ENCODE data around the gene CHODL.

Gene CHODL

GRCh38 chr21:18252256-18252655, 7.6 kb downstream of the CHODL start:
- no peak overlapping the region for H3K4me3 ChIP-seq (ENCODE audit: low read length)
- H3K36me3 ChIP-seq (ENCODE audit: insufficient read depth, low read length): no peaks in the 10 kb centered on the region
- no peaks in the 10 kb centered on the region for H3K9me3 ChIP-seq (replicated peaks; ENCODE audit: low read length)
- no peaks in the 10 kb centered on the region for H3K27me3 ChIP-seq (ENCODE audit: control insufficient read depth, insufficient read depth, low read length)
- no peak overlapping the region for H3K9ac ChIP-seq (ENCODE audit: low read depth, low read length)
- no peak overlapping the region for H3K4me2 ChIP-seq (ENCODE audit: low read length)
- peaks cover 6% of the 10 kb centered on the region for H3K4me1 ChIP-seq (ENCODE audit: control insufficient read depth, insufficient read depth, low read length)

- H3K4me2 ChIP-seq (ENCODE audit: low read length): peak overlapping the region; percentile 29
- H3K9ac ChIP-seq (ENCODE audit: low read depth, low read length): no peak overlapping the region
- H3K4me3 ChIP-seq (ENCODE audit: low read length): no peak overlapping the region
- H3K36me3 ChIP-seq (ENCODE audit: insufficient read depth, low read length): no peaks in the 10 kb centered on the region
- H3K9me3 ChIP-seq (replicated peaks; ENCODE audit: low read length): no peaks in the 10 kb centered on the region
- peaks cover 6% of the 10 kb centered on the region for H3K4me1 ChIP-seq (ENCODE audit: control insufficient read depth, insufficient read depth, low read length)
- H3K27me3 ChIP-seq (ENCODE audit: control insufficient read depth, insufficient read depth, low read length): no peaks in the 10 kb centered on the region
Observed at GRCh38 chr21:18252680-18253079, 8.0 kb downstream of the CHODL start.

DNA sequence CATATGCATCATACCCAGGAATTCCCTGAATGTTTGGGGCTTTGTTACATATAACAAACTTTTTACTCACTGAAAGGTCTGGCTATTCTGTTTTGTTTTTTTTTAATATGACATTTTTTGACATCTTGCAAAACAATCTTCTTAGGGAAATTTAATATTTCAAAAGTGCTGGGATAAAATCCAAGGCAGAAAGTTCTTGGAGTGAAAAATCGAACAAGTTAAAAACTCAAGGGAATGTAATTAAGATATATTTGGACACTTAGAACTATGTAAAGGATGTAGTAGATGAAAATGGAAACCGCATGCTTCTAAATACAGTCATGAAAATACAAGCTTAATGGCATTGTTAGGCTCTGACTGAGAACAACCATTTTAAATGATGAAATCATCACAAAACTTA, 8.6 kb downstream of the CHODL start:
- Histone ChIP-seq H3K36me3 (ENCODE audit: insufficient read depth, low read length) (no peaks in the 10 kb centered on the region), H3K4me2 (ENCODE audit: low read length) (no peak overlapping the region), H3K9ac (ENCODE audit: low read depth, low read length) (no peak overlapping the region), H3K4me1 (ENCODE audit: control insufficient read depth, insufficient read depth, low read length) (peaks cover 6% of the 10 kb centered on the region), H3K27me3 (ENCODE audit: control insufficient read depth, insufficient read depth, low read length) (no peaks in the 10 kb centered on the region), H3K9me3 (replicated peaks; ENCODE audit: low read length) (no peaks in the 10 kb centered on the region), H3K4me3 (ENCODE audit: low read length) (no peak overlapping the region)

- Histone ChIP-seq H3K4me2 (ENCODE audit: low read length) (no peak overlapping the region), H3K27me3 (ENCODE audit: control insufficient read depth, insufficient read depth, low read length) (no peaks in the 10 kb centered on the region), H3K4me1 (ENCODE audit: control insufficient read depth, insufficient read depth, low read length) (peaks cover 6% of the 10 kb centered on the region)
Observed at GRCh38 chr21:18253799-18254198, 9.2 kb downstream of the CHODL start.

DNA sequence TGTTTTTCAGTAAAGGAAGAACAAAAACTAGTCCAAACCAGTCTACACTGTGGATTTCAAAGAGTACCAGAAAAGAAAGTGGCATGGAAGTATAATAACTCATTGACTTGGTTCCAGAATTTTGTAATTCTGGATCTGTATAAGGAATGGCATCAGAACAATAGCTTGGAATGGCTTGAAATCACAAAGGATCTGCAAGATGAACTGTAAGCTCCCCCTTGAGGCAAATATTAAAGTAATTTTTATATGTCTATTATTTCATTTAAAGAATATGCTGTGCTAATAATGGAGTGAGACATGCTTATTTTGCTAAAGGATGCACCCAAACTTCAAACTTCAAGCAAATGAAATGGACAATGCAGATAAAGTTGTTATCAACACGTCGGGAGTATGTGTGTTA, 21.3 kb downstream of the CHODL start:
- H3K27me3 ChIP-seq (ENCODE audit: control insufficient read depth, insufficient read depth, low read length): no peaks in the 10 kb centered on the region
- no peak overlapping the region for H3K4me3 ChIP-seq (ENCODE audit: low read length)
- H3K36me3 ChIP-seq (ENCODE audit: insufficient read depth, low read length): no peaks in the 10 kb centered on the region
- no peaks in the 10 kb centered on the region for H3K9me3 ChIP-seq (replicated peaks; ENCODE audit: low read length)
- no peaks in the 10 kb centered on the region for H3K4me1 ChIP-seq (ENCODE audit: control insufficient read depth, insufficient read depth, low read length)
- no peak overlapping the region for H3K4me2 ChIP-seq (ENCODE audit: low read length)
- no peak overlapping the region for H3K9ac ChIP-seq (ENCODE audit: low read depth, low read length)

More at GRCh38 chr21:18253799-18254198, 9.2 kb downstream of the CHODL start:
- no peaks in the 10 kb centered on the region for H3K36me3 ChIP-seq (ENCODE audit: insufficient read depth, low read length)
- no peaks in the 10 kb centered on the region for H3K9me3 ChIP-seq (replicated peaks; ENCODE audit: low read length)
- H3K9ac ChIP-seq (ENCODE audit: low read depth, low read length): no peak overlapping the region
- no peak overlapping the region for H3K4me3 ChIP-seq (ENCODE audit: low read length)

- Histone ChIP-seq H3K36me3 (ENCODE audit: insufficient read depth, low read length) (no peaks in the 10 kb centered on the region), H3K4me2 (ENCODE audit: low read length) (no peak overlapping the region), H3K4me3 (ENCODE audit: low read length) (no peak overlapping the region), H3K4me1 (ENCODE audit: control insufficient read depth, insufficient read depth, low read length) (no peaks in the 10 kb centered on the region), H3K27me3 (ENCODE audit: control insufficient read depth, insufficient read depth, low read length) (no peaks in the 10 kb centered on the region), H3K9ac (ENCODE audit: low read depth, low read length) (no peak overlapping the region), H3K9me3 (replicated peaks; ENCODE audit: low read length) (no peaks in the 10 kb centered on the region)
Observed at GRCh38 chr21:18267496-18267895, 22.9 kb downstream of the CHODL start.

DNA sequence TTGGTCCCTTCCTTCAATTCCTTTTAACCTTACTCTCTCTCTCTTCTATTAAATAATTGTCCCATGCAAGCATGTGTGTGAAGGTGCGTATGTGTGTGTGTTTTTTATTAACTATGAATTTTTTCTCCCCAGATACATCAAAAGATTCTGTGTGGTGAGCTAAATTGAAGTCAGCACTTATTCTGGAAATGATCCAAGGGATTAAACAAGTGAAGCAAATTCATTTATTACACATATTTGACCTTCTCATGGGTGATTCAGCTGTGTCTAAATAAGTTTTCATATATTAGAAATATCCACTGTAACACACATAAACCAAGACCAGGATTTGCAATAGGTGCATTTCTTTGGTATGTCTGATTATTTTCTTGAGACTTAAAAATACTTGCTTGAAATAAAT, 24.3 kb downstream of the CHODL start:
- no peaks in the 10 kb centered on the region for H3K4me1 ChIP-seq (ENCODE audit: control insufficient read depth, insufficient read depth, low read length)
- H3K36me3 ChIP-seq (ENCODE audit: insufficient read depth, low read length): no peaks in the 10 kb centered on the region
- no peak overlapping the region for H3K4me3 ChIP-seq (ENCODE audit: low read length)
- H3K27me3 ChIP-seq (ENCODE audit: control insufficient read depth, insufficient read depth, low read length): peaks cover 2% of the 10 kb centered on the region
- no peaks in the 10 kb centered on the region for H3K9me3 ChIP-seq (replicated peaks; ENCODE audit: low read length)
- H3K4me2 ChIP-seq (ENCODE audit: low read length): no peak overlapping the region
- H3K9ac ChIP-seq (ENCODE audit: low read depth, low read length): no peak overlapping the region

- Histone ChIP-seq H3K4me1 (ENCODE audit: control insufficient read depth, insufficient read depth, low read length) (no peaks in the 10 kb centered on the region), H3K27me3 (ENCODE audit: control insufficient read depth, insufficient read depth, low read length) (peaks cover 2% of the 10 kb centered on the region), H3K9ac (ENCODE audit: low read depth, low read length) (no peak overlapping the region)
Observed at GRCh38 chr21:18269856-18270255, 25.2 kb downstream of the CHODL start.

GRCh38 chr21:18273400-18273799, 28.8 kb downstream of the CHODL start:
- H3K27me3 ChIP-seq (ENCODE audit: control insufficient read depth, insufficient read depth, low read length): peaks cover 7% of the 10 kb centered on the region
- no peak overlapping the region for H3K4me2 ChIP-seq (ENCODE audit: low read length)
- no peaks in the 10 kb centered on the region for H3K36me3 ChIP-seq (ENCODE audit: insufficient read depth, low read length)
- no peak overlapping the region for H3K4me3 ChIP-seq (ENCODE audit: low read length)
- no peaks in the 10 kb centered on the region for H3K4me1 ChIP-seq (ENCODE audit: control insufficient read depth, insufficient read depth, low read length)
- no peaks in the 10 kb centered on the region for H3K9me3 ChIP-seq (replicated peaks; ENCODE audit: low read length)
- no peak overlapping the region for H3K9ac ChIP-seq (ENCODE audit: low read depth, low read length)

More at GRCh38 chr21:18269856-18270255, 25.2 kb downstream of the CHODL start:
- H3K4me3 ChIP-seq (ENCODE audit: low read length): no peak overlapping the region
- no peak overlapping the region for H3K4me2 ChIP-seq (ENCODE audit: low read length)
- H3K9me3 ChIP-seq (replicated peaks; ENCODE audit: low read length): no peaks in the 10 kb centered on the region
- no peaks in the 10 kb centered on the region for H3K36me3 ChIP-seq (ENCODE audit: insufficient read depth, low read length)

DNA sequence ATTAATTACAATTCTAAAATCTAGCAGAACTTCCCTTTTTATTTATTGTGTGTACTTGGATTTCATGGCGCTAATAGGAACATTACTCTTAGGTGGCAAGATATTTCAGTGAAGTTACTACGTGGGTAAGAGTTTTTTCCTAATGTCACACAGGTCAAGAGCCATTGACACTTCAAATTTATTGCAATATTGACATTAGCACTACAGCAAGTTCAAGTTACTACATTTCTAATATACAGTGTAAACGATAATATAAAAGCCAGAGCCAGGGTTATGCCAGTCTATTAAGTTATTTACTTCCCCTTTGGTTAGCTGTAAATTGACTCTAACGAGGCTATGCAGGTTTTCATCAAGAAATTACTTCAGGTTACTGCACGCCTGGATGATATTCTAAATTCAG, 29.7 kb downstream of the CHODL start:
- Histone ChIP-seq H3K4me1 (ENCODE audit: control insufficient read depth, insufficient read depth, low read length) (no peaks in the 10 kb centered on the region), H3K9me3 (replicated peaks; ENCODE audit: low read length) (no peaks in the 10 kb centered on the region), H3K4me2 (ENCODE audit: low read length) (no peak overlapping the region), H3K4me3 (ENCODE audit: low read length) (no peak overlapping the region), H3K9ac (ENCODE audit: low read depth, low read length) (no peak overlapping the region), H3K36me3 (ENCODE audit: insufficient read depth, low read length) (no peaks in the 10 kb centered on the region), H3K27me3 (ENCODE audit: control insufficient read depth, insufficient read depth, low read length) (peaks cover 7% of the 10 kb centered on the region)

DNA sequence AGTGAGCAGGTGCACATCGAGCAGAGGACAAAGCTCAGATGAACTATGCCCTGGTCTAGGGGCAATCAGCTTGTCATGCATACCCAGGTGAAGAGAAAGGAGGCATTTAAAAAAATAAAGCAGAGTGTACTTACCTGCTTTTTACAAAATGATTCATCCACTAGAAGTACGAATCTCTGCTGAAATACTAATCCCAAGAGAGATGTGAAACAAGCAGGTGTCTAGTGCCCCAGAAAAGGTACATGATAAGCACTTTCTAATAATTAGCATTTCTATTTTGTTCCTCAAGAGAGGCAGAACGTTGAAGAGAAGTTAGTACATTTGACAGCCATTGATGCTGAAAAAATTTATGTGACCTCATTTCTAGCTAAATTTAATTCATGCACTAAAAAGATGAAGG, 31.1 kb downstream of the CHODL start:
- H3K27me3 ChIP-seq (ENCODE audit: control insufficient read depth, insufficient read depth, low read length): peaks cover 7% of the 10 kb centered on the region
- H3K36me3 ChIP-seq (ENCODE audit: insufficient read depth, low read length): no peaks in the 10 kb centered on the region
- H3K4me1 ChIP-seq (ENCODE audit: control insufficient read depth, insufficient read depth, low read length): no peaks in the 10 kb centered on the region
- H3K9me3 ChIP-seq (replicated peaks; ENCODE audit: low read length): no peaks in the 10 kb centered on the region
- H3K4me2 ChIP-seq (ENCODE audit: low read length): no peak overlapping the region
- no peak overlapping the region for H3K9ac ChIP-seq (ENCODE audit: low read depth, low read length)
- H3K4me3 ChIP-seq (ENCODE audit: low read length): no peak overlapping the region

GRCh38 chr21:18285379-18285778, 40.7 kb downstream of the CHODL start:
- H3K27me3 ChIP-seq (ENCODE audit: control insufficient read depth, insufficient read depth, low read length): peaks cover 7% of the 10 kb centered on the region
- no peak overlapping the region for H3K4me2 ChIP-seq (ENCODE audit: low read length)
- no peak overlapping the region for H3K4me3 ChIP-seq (ENCODE audit: low read length)

More at GRCh38 chr21:18285379-18285778, 40.7 kb downstream of the CHODL start:
- Histone ChIP-seq H3K9me3 (replicated peaks; ENCODE audit: low read length) (no peaks in the 10 kb centered on the region), H3K36me3 (ENCODE audit: insufficient read depth, low read length) (no peaks in the 10 kb centered on the region), H3K9ac (ENCODE audit: low read depth, low read length) (no peak overlapping the region), H3K4me1 (ENCODE audit: control insufficient read depth, insufficient read depth, low read length) (no peaks in the 10 kb centered on the region)

All from skeletal muscle satellite cell (primary cell).